Suppressor macrophage (primary cell): Measurements from ENCODE around the gene TLR5.

Source experiments
- DNase-seq, 4 experiments: peaks; one replicate each; pipeline ENCODE4 v3.0.0-alpha.2; 2020 to 2022

TLR5 gene

DNA sequence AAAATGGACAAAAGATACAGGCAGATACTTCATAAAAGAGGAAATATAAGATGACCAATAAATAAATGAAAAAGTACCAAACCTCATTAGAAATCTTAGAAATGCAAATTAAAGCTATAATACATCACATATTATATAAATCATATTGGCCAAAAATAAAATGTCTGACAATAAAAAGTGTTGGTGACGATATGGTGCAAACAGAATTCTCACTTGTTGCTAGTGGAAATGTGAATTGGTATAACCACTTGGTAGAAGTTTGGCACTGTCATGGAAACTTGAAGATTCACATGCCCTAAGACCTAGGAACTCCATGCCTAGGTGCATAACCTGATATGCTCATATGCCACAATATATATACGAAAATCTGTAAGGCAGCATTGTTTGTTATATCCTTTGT is 4.4 kb upstream of the TLR5 start:
- DNase-seq: no peak

DNA sequence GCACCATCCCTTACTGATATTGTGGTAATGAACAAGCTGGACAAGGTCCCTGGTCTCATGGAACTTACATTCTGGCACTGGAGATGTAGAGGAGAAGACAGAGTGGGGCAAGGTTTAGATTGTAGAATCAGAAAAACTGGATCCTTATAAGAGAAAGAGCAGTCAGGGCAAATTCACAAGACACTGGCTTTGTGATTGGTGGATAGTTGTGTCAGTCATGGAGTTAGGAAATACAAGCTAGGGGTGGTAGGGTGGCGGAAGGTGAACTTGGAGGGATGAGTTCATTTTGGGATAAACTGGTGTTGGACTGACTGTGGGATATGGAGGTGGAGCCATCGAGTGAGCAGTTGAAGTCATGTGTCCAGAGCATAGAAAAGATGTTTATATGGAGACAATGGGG is 3.7 kb upstream of the TLR5 start:
- DNase-seq: no peak

DNA sequence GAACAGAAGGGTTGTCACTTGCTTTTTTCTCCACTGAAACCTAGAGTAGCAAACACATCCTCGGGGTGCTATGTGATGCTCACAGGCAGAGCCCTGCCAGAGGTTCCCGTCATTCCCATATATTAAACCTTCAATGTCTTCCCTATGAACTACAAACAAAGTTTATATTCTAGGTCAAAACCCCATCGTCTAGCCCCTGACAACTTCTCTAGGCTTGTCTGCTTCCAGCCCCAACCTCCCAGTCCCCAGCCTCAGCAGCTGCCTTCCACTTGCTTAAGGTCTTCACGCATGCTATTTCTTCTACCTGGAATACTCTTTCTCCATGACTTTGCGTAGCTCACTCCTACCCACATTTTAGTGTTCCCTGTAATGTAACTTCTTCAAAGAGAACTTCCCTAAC is 1.9 kb upstream of the TLR5 start:
- peak in 2 of 4 experiments; percentile 27 to 35 for DNase-seq

DNA sequence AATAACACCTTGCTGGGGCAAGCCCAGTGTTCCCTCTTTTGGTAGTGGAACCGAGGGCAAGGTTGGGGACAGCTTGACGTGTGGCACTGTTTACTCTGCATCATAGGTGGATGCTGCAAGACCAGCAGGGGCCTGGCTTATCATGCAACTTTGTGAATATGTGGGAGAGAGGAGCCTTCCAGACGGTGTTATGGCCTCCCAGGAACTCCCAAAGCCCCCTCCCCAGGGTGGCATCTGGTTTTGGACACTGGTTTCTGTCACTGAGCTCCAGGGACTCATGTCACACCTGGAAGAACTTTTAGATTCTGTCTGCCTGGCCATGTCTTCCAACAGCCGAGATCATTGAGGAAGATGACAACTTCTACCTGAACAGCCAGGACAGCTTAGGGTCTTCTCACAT is 1.4 kb upstream of the TLR5 start:
- no peak for DNase-seq

DNA sequence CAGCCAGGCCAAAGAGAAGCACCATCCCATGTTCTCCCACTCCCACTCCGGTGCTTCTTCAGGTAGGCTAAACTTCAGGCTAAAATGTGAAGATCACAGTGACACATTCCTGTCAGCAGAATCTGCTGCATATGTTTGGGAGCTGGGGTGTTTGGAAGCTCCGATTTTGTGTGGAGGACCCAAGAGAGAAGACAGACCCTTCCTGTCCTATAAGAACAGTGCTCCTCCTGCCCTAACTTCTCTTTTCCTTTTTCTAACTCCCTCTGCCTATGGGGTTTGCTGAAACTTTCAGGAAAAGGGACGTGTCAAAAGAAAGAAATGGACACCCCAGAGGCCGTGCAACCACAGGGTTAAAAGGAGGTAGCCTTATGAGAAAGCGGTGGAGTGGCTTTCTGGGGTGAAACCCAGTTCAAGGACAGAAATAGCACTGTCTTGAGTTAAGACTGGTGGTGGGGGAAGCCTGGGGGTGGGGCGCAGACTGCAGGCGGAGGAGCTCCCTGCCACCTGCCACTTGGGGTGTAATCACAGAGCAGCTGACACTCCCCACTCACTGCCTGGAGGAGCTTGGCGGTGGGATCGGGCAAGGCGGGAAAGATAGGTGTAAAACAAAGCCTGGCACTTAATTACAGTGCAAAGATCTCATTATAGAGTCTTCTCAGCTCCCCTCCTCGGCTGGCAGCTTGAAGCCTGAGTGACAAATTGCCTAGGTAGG is 645 bp upstream of the TLR5 start:
- peak; percentile 37 to 65 (median 62) for DNase-seq

DNA sequence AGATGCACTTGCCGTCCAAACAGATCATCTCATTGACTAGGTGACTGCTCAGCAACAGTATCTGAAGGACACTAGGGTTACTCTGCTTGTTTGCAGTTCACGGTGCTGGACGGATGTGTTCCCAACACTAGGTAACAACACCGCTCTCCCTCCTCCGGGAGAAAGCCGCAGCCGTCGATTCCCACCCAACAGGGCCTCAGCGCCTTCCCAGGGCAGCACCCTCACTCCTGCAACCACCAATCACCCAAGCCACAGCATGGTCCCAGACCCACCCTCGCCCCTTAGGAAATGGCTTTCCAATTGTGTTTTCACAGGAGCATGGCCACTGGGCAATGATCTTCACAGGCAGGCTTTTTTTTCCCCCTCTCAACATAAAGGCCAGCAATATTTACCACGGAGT is 779 bp downstream of the TLR5 start:
- no peak for DNase-seq

DNA sequence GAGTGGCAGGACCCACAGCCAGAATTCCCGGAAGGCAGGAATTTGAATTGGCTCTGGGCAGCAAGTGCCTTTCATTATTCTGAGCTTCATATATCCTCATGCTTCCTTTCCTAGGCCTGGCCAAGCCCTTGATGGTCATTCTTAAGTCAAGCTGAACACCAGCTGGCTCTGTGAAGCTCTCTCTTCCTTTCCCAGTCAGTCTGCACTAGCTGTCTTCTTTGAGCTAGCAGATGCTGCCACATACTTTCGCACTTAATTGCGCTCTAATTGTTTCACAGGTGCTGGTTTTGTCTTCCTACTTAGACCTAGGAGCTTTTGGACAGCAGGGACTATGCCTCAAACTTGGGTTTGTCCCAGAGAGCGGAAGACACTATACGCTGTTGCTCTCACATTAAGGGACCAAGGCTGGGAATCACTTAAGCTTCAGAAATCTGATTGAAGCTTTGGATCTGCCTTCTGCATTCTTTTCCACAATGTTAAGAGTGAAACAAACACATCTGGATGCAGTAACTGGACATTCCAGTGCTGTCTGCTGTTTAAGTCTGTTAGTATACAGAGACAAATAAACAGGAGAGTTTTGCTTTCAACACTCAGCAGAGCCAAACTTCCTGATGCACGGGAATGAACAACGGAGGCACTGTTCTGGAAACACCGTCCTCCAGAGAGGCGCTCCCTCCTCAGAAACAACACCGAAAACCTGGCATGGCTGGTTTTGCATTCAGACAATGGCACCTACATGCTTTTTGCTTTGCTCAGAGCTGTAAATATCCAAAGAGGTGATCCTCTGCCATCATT is 2.2 kb downstream of the TLR5 start:
- DNase-seq: no peak

DNA sequence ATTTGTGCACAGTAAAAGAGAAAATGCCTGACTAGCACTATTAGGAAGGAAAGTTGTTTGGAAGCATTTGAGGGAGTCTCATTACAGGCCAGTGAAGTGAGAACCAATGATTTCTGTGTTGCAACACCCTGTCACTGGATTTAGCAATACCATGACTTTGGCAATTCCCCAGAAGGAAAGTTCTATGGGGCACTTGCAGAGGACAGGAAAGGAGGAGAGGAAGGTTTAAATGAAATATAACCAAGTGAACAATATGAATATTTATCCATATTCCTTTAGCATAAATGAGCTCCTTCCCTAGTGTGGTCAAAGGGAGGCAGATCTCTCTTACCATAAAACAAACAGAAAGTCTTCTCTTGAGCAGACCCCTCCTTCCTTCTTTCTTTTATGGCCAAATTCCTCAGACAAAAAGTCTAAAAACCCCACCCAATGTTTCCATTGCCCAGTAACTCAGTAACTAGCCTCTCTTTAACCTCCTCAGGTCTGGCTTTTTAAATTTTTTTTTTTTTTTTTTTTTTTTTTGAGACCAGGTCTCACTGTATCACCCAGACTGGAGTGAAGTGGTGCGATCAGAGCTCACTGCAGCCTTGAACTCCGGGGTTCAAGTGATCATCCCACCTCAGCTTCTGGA is 5.5 kb downstream of the TLR5 start:
- peak; percentile 72 to 90 (median 80) for DNase-seq

DNA sequence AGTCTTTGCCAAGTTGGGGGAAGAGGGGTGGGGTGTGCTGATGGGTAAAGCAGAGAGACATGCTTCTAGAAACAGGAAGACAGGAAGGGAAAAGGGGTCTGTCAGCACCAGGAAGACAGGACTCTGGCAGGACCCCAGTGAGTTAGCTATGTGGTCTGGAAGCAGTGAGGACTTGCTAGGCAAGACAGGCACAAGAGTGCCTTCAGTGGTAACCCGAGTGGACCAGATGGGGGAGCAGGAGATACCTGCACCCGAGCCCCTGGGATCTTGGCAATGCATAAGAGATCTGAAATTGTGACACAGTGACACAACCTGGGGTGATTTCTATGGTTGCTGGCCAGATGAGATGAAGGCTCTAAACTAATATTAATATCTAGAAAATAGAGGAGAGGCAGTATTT is 7.0 kb downstream of the TLR5 start:
- no peak for DNase-seq

DNA sequence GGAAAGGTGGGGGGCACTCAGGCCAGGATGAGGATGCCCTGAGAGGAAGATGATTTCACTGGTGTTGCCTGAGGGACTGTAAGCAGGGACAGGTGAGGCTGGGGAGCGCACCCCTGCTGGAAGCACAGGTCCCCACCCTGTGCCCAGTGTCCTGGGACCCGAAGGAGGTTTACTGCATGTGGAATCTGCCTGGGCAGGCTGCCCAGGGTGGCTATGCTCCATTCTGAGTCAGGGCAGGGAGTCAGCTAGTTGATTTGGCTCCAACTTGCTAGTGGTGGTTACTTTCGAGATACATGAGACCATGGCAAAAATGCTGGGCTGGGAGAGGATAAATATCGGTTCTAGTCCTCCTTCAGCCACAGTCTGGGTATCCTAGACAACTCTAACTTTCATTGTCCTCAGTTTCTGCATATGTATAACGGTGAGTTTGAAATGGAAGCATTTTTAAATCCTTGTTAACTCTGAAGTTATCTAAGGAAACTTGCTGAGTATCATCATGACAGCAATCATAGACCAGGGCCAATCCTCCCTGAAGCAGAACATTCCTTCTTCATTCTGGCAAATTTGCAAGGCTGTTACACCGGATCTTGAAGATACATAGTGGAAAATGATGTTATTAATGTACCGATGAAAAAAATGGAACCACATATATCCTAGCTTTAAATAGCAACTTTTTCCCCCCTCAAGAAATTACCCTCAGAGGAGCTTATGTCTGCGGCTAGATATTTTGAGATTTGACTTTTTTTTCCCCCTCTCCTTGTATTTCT is 7.7 kb downstream of the TLR5 start:
- no peak for DNase-seq

DNA sequence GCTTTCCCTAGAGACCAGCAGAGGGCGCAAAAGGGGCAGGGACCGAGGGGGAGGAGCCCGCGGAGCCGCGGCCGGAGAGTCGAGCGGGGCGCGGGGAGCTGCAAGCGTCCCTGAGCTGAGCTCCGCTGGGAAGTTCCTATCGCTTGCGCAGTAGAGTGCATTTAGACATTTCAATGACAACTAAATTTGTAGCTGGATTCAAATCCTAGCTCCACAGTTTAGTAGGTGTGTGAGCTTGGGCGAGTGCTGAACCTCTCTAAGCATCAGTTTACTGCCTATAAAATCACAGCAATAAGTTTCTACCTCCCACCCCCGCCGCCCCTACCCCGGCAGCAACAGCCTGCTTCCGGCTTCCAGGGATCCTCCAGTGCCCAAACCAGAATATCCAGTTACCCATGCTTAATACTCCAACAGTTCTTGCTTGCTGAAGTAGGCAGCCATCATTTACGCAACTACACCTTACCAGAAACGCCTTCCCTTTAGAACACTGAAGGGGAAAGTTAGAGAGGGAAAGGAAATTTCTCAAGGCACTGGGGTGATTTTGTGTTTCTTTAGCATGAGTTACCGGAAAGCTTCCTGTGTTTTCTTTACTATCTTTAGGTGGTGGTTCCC is 9.1 kb downstream of the TLR5 start:
- peak; percentile 89 to 96 (median 94) for DNase-seq

DNA sequence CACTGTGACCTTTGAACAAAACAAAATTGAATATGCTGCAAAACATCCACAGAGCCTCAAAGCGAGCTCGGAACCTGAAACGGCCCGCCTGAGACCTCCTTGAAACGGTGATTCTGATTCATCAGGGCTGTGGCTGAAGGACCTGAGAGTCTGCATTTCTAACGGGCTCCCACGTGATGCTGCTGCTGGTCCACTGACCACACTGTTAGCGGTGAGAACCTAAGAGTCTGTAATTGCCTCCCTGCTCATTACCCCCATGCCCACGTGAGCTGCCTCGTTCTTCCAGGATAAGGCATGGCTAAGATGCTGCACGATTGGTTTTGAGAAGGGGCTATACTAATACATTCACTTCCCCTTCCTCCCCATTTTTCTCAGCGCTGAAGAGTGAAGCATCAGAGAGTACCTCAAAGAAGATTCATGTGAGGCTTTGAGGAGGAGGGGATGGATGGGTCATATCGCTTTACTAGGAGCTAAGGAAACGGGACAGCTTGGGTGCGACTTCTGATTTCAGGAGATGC is 9.7 kb downstream of the TLR5 start:
- DNase-seq: no peak

DNA sequence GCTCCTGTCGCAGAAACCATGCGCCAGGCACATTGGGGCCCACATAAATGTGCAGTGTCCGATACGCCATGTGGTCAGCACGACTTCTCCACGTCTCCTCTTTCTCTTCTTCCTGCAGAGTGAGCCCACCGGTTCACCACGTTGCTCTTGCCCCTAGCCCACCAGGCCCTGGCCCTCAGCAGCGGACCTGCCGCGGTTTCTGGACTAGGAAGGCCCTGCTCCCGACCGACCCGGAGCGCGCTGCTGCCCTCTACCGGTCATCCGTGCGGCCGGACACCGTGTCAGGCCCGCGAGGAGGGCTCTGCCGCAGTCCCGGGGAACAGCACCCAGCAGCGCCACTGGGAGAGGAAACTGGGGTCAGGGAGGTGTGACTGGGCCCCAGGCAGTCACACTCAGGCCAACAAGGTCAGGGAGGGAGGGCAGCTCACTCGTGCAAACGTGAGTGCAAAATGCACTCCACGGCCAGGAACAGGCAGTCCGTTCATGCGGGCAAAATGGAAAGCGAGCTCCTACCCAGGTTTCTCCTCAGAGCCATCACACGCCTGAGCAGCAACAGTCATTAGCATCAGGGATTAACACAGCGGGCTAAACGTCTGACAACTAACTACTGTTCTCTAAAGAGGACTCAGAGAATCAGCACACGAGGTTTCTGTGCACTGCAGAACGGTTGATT is 13.7 kb downstream of the TLR5 start:
- DNase-seq: peak; percentile 65 to 89 (median 78)

DNA sequence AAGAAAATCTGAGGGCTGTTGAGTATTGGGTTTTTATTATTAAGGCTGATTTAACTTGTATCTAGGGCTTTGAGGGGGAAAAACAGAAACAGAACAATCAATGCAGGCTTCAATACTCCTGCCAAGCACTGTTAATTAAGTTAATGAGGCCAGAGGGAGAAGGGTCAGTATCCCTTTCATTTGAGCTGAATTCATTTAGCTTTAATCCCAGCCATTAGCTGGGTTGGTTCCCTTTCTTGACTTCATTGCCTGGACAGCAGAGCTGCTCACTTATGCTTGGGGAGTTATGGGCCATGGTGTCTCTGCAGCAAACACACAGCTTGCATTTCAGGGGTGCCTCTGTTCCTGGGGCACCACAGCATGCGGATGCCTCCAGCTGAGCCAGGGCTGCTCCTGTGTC is 16.3 kb downstream of the TLR5 start:
- no peak for DNase-seq

DNA sequence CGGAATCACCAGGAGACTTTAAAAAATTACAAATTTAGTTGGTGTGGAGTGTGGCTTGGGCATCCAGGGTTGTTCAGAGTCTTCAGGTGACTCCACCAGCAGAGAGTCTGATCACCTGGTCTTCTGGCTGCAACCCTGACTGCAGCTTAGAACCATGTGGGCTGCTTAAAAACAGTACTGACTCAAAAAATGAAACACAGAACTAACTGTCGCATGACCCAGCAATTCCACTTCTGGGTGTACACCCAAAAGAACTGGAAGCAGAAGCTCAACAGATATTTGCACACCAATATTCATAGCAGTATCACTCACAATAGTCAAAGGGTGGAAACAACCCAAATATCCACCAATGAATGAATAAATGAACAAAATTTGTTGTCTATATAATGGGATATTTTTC is 17.3 kb downstream of the TLR5 start:
- DNase-seq: peak in 3 of 4 experiments; percentile 32 to 48 (median 47)

DNA sequence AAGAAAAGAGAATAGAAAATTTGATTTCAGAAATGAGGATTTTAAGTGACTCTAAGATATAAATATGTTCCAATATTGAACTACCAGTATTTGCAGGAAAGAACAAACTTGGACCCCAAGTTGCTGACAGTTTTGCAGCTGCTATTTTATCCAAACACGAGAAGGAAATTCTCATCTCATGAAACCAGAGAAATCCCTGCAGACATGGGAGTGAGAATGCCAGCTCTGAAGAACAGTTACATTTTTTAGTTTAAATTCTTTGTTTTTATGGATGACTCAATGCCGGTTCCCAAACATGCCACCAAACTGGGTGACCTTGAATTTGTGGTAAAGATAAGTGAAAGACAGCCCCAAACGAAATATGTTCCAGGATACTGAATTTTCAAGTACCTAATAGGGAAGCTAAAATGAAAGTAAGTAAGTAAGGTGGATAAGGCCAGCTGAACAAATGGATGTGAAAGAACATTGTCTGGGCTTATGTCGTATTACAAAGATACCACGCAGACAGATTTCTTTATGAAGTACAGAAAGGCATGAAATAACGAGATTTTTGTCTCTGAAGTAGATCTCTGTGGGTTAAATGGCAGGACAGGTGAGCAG is 19.9 kb downstream of the TLR5 start:
- no peak for DNase-seq

DNA sequence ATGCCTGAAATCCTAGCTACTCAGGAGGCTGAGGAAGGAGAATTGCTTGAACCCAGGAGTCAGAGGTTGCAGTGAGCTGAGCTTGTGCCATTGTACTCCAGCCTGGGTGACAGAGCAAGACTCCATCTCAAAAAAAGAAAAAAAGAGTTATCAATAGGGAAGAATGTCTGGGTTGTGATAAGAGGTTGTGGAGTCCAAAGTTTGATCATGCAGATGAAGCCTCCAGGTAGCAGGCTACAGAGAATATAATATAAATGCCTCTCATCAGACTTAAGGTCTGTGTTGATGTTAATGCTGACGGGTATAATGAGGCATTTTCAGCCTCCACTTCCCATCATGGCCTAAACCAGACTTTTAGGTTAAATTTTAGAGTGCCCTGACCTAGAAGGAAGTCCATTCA is 24.6 kb downstream of the TLR5 start:
- no peak for DNase-seq

DNA sequence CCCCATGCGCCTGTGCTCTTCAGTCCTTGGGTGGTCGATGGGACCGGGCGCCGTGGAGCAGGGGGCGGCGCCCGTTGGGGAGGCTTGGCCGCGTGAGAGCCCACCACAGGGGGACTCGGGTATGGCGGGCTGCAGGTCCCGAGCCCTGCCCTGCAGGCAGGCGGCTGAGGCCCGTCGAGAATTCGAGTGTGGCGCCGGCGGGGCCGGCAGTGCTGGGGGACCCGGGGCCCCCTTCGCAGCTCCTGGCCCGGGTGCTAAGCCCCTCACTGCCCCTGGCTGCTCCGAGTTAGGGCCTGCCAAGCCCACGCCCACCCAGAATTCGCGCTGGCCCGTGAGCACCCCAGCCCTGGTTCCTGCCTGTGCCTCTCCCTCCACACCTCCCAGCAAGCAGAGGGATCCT is 26.1 kb downstream of the TLR5 start:
- DNase-seq: no peak

DNA sequence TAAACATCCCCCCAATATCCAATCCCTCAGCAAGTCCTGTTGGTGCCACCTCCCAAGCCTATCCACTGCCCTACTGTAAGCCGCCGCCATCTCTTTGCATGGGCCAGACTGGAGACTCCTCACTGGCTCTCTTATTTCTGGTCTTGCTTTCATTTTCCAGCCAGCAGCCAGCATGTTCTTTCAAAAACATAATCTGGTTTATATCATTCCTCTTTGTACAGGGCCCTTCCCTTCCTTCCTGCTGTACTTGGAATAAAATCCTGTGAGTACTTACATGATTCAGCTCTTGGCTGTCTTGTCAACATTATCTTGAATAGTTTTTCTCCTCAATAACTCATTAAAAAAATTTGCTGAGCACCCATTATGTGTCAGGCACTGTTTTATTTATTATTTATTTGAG is 28.2 kb downstream of the TLR5 start:
- DNase-seq: no peak

DNA sequence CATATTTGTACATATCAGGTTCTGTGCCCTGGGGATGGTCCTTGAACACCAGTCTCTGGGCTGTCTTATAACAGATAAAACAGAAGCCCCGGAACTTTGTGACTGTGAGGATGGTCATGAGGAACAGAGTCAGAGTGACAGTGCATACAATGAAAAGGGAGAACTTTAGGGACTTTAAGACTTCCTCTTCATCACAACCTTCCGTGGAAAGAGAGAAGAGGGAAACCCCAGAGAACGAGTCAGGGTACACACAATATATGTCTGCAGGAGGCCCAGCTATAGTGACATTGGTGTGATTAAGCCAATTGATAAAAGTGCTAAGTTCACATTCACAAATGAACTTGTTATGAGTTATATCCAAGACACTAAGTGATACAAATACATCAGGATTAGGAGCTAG is 32.1 kb downstream of the TLR5 start:
- DNase-seq: peak; percentile 14 to 65 (median 50)

DNA sequence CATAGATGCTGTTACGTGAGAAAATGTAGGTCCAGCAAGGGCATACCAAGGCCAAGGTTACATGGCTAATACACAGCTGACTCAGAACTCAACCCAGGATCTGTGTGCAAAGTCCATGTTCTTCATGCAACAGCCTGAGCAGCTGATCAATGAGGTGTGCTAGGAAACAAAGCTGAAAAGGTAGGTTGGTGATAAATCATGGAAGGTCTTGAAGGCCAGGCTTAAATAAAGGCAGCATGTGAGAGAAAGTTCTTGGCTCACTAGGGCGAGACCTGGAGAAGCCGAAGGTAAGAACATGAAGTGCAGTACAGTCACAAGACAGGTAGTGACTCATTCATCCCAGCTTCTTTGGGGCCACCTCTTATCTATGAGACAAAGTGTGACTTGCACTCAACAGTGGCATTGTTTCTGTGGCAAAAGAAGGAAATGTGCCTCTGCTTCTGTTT is 33.4 kb downstream of the TLR5 start:
- no peak for DNase-seq
